Gastrocnemius medialis (tissue), 4 donors: Measurements from ENCODE around the gene INPP5A. TPM values are rescaled to one million over a fixed set of nuclear protein-coding genes. Genes with fewer than 3 reads are reported as not detected.
A peak's percentile ranks its signal among the peaks of the same experiment; 100 is the strongest.

ENCODE experiments used
- ATAC-seq, 2 donors: fragments of 150-250 bp; one replicate each; pipeline ENCODE4 v1.9.1; 2016
- DNase-seq, 2 donors: peaks; one replicate each; pipeline ENCODE4 v3.0.0-alpha.2; 2019
- H3K27ac ChIP-seq, 4 donors: fragments of 200-600 bp; sonication (generic); 1 replicate in 1 of 4; 2 replicates in 3 of 4; pipeline ENCODE4 v1.5.1; 2016 to 2018; ENCODE audit warnings: mild to moderate bottlenecking in 2 of 4, moderate library complexity in 1 of 4
- H3K27me3 ChIP-seq, 3 donors: fragments of 200-600 bp; sonication (generic) in 2 of 3; 1 replicate in 1 of 3; 2 replicates in 2 of 3; pipeline versions ENCODE4 v1.5.1 to v1.6.0; 2016 to 2019; ENCODE audit warnings: mild to moderate bottlenecking in 1 of 3, moderate library complexity in 1 of 3
- H3K36me3 ChIP-seq, 2 donors: fragments of 200-600 bp; sonication (generic) in 1 of 2; one replicate each; pipeline ENCODE4 v1.5.1; 2017 to 2018
- H3K4me1 ChIP-seq, 2 donors: fragments of 200-600 bp; sonication (generic) in 1 of 2; one replicate each; pipeline ENCODE4 v1.5.1; 2016 to 2017; ENCODE audit warnings: mild to moderate bottlenecking in 2 of 2
- H3K4me3 ChIP-seq, 4 donors: fragments of 200-600 bp; sonication (generic) in 3 of 4; 1 replicate in 1 of 4; 2 replicates in 3 of 4; pipeline ENCODE4 v1.5.1; 2016 to 2019; ENCODE audit warnings: mild to moderate bottlenecking in 2 of 4
- H3K9me3 ChIP-seq, 3 donors: fragments of 200-600 bp; sonication (generic) in 2 of 3; 1 replicate in 1 of 3; 2 replicates in 2 of 3; pipeline ENCODE4 v1.5.1; 2016 to 2019
- POLR2A ChIP-seq, 2 donors: fragments of 450-650 bp; IDR thresholded peaks; one replicate each; pipeline ENCODE4 v1.6.1; 2017; ENCODE audit warnings: antibody characterized with exemption in 2 of 2, mild to moderate bottlenecking in 2 of 2, moderate library complexity in 2 of 2
- in situ Hi-C, 4 donors: fragments of 200-750 bp; cut with MboI; loops; one replicate each; pipeline versions ENCODE4 v1.15.0 to v1.8.0; 2017; ENCODE audit warnings: low sequenced_read_pairs in 4 of 4
- intact Hi-C: fragments of 100-400 bp; cut with DNase I; formaldehyde crosslinking; loops from one replicate; pipeline ENCODE4 v1.15.1; 2023; ENCODE audit warnings: low total_unique reads
- total RNA-seq, 4 donors: library from RNA; depleted of rRNA; stranded (reverse); fragments of >200 nt; gene quantifications; one replicate each; pipeline versions ENCODE4 v1.1.0 to v1.2.3, GENCODE V29; 2016
- TF ChIP-seq, protein P1 (sequence below), 5 experiments: fragments of 450-650 bp in 3 of 5; fragments of 200-600 bp in 2 of 5; sonication (generic) in 2 of 5; IDR thresholded peaks in 4 of 5; conservative IDR thresholded peaks in 1 of 5; 1 replicate in 4 of 5; 2 replicates in 1 of 5; pipeline ENCODE4 v1.5.1; 2016 to 2019; ENCODE audit warnings: antibody characterized with exemption in 5 of 5, mild to moderate bottlenecking in 3 of 5, moderate library complexity in 3 of 5

Gene INPP5A
- total RNA-seq, 4 donors from 2014 or later, result 74.9 to 107 (median 92.4) TPM

DNA sequence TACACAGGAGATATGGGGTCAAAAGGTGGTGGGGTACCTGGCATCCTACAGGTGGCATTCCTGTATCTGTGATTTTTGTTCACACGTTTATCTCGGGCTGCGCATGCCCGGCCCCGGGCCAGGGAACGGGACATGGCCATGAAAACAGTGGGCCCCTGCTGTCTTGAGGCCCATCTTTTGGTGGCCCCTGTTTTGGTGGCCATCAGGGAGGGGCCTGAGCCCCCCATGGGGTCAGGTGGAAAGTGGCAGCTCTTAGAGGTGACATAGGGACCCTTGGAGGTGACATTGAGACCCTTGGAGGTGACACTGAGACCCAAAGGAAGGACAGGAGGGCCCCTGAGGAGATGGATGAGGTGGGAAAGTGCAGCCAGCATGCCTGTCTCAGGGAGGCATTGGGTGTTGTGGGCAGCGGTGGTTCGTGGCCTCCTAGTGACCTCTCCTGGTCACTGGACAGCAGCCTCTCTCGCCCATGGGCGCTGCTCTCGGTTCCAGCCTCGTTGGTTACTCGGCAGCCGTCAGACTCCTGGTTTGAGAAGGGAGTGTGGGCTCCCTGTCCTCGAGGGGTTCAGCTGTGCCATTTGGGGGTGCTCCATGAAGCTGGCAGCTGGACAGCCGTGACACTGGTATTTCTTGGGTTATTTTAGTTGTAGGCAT is 39.9 kb downstream of the INPP5A start:
- no peaks in the 10 kb centered on the region for H3K36me3 ChIP-seq
- intact Hi-C loops, result loop anchor here (2.0 to 10.0 kb wide), 3 partner anchors 69 to 183 kb away; partner anchors contain the start of gene PWWP2B
- no peak overlapping the region for H3K27ac ChIP-seq
- DNase-seq (peak; percentile 49 to 65), ATAC-seq (peak; percentile 68 to 90)
- H3K27me3 ChIP-seq, result no peaks in the 10 kb centered on the region
- in situ Hi-C loops, result no loop called here
- no peak overlapping the region for H3K4me3 ChIP-seq
- peaks cover 31 to 43% of the 10 kb centered on the region in 2 donors for H3K4me1 ChIP-seq
- no peak for TF ChIP-seq POLR2A (IDR thresholded peaks at IDR 0.05)
- TF ChIP-seq, protein P1, sequence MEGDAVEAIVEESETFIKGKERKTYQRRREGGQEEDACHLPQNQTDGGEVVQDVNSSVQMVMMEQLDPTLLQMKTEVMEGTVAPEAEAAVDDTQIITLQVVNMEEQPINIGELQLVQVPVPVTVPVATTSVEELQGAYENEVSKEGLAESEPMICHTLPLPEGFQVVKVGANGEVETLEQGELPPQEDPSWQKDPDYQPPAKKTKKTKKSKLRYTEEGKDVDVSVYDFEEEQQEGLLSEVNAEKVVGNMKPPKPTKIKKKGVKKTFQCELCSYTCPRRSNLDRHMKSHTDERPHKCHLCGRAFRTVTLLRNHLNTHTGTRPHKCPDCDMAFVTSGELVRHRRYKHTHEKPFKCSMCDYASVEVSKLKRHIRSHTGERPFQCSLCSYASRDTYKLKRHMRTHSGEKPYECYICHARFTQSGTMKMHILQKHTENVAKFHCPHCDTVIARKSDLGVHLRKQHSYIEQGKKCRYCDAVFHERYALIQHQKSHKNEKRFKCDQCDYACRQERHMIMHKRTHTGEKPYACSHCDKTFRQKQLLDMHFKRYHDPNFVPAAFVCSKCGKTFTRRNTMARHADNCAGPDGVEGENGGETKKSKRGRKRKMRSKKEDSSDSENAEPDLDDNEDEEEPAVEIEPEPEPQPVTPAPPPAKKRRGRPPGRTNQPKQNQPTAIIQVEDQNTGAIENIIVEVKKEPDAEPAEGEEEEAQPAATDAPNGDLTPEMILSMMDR (IDR thresholded peaks at IDR 0.05 in 4 of 5, conservative IDR thresholded peaks at IDR 0.05 in 1 of 5), result peak; percentile 52 to 72 (median 60)
- no peaks in the 10 kb centered on the region for H3K9me3 ChIP-seq

DNA sequence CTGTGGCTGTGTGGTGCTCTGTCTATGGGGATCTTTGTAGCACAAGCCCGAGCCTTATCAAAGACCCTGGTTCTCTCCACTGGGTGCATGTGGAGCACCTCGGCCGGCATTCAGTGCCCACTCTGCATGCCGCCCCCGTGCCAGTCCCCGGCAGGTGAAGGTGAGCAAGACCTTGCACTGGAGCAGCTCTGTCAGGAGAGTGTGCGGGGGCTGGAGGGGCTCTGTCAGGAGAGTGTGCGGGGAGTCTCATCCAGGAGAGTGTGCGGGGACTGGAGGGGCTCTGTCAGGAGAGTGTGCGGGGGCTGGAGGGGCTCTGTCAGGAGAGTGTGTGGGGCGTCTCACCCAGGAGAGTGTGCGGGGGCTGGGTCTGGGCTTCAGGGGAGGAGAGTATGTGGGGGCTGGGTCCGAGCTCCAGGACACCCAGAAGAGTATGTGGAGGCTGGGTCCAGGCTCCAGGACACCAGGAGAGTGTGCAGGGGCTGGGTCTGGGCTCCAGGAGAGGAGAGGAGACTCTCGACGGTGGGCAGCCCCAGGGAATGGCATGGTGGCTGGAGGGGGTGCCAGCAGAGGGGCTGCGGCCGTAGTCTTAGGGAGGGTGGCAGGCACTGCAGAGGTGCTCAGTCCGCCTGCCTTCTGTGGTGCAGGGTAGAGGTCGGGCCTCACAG is 40.8 kb downstream of the INPP5A start:
- TF ChIP-seq POLR2A (IDR thresholded peaks at IDR 0.05), result no peak
- TF ChIP-seq, protein P1 (IDR thresholded peaks at IDR 0.05 in 4 of 5, conservative IDR thresholded peaks at IDR 0.05 in 1 of 5), result no peak
- ATAC-seq (no peak), DNase-seq (no peak)
- no peak overlapping the region for H3K27ac ChIP-seq
- peaks cover 28 to 35% of the 10 kb centered on the region in 2 donors for H3K4me1 ChIP-seq
- no peaks in the 10 kb centered on the region for H3K36me3 ChIP-seq
- H3K9me3 ChIP-seq, result no peaks in the 10 kb centered on the region
- no peak overlapping the region for H3K4me3 ChIP-seq
- intact Hi-C loops, result loop anchor here (2.0 to 10.0 kb wide), 2 partner anchors 70 to 184 kb away; partner anchors contain the start of gene PWWP2B
- in situ Hi-C loops, result no loop called here
- no peaks in the 10 kb centered on the region for H3K27me3 ChIP-seq

DNA sequence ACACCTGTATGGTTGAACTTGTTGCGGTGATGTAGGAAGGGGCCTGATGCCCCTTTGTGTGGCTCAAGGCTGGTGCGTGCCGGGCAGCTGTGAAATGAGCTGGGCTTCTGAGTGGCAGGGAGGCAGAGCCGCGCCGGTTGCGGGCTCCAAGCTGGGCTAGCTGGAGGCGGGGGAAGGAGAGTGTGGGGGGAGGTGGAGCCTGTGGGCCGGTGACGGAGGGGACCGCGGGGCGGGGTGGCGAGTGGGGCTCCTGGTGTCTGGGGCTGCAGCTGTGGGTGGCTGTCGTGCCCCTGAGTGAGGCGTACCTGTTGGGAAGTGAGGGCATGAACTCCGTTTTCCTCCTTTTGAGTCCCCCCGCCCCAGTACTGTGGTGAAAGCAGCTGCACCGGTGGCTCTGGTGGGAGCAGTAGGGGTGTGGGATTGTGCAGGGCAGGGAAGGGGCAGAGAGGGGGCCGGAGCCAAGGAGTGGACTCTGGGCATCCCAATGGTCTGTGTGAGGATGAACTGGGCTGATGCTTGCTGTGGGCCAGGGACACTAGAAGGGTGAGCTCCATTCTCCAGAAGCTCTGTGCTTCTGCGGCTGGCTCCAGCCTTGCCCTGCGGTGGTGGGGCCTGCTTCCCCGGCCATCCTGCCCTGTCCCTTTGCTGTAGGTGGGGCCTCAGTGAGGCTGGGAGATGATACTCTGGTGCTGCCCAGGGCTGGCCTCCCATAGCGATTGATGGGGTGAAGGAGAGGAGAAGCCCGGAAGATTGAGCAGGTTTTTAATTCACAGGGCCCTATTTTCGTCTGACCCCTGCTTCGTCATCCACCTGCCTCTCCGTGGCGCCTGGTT is 41.7 kb downstream of the INPP5A start:
- ATAC-seq, result no peak
- Histone ChIP-seq H3K27ac (no peak overlapping the region), H3K9me3 (no peaks in the 10 kb centered on the region), H3K36me3 (no peaks in the 10 kb centered on the region), H3K4me3 (no peak overlapping the region), H3K4me1 (peaks cover 31 to 35% of the 10 kb centered on the region in 2 donors), H3K27me3 (no peaks in the 10 kb centered on the region)
- in situ Hi-C loops (no loop called here), intact Hi-C loops (loop anchor here (2.0 to 10.0 kb wide), 2 partner anchors 70 to 184 kb away; partner anchors contain the start of gene PWWP2B)
- no peak for TF ChIP-seq POLR2A (IDR thresholded peaks at IDR 0.05)
- TF ChIP-seq, protein P1 (IDR thresholded peaks at IDR 0.05 in 4 of 5, conservative IDR thresholded peaks at IDR 0.05 in 1 of 5), result no peak
- no peak for DNase-seq

DNA sequence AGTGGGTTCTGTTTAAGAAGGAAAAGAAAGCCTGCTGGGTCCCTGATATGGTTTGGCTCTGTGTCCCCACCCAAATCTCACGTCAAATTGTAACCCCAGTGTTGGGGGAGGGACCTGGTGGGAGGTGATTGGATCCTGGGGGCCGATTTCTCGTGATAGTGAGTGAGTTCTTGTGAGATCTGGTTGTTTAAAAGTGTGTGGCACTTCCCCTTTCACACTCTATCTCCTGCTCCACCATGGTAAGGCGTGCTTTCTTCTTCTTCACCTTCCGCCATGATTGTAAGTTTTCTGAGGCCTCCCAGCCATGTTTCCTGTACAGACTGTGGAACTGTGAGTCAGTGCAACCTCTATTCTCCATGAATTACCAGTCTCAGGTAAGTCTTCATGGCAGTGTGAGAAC is 42.6 kb downstream of the INPP5A start:
- Histone ChIP-seq H3K27ac (no peak overlapping the region), H3K27me3 (no peaks in the 10 kb centered on the region), H3K36me3 (no peaks in the 10 kb centered on the region), H3K4me1 (peaks cover 30% of the 10 kb centered on the region in 2 donors), H3K9me3 (no peaks in the 10 kb centered on the region), H3K4me3 (no peak overlapping the region)
- ATAC-seq (no peak), DNase-seq (no peak)
- TF ChIP-seq, protein P1 (IDR thresholded peaks at IDR 0.05 in 4 of 5, conservative IDR thresholded peaks at IDR 0.05 in 1 of 5), result no peak
- TF ChIP-seq POLR2A (IDR thresholded peaks at IDR 0.05), result no peak
- in situ Hi-C loops (no loop called here), intact Hi-C loops (no loop called here)
